ENCODE data around the gene DACT2.

- TF ChIP-seq ZBTB33 (IDR thresholded peaks at IDR 0.05) (no peak), CTCF (IDR thresholded peaks at IDR 0.05; ENCODE audit: low read depth, low read length, missing input control) (no peak), YY1 (IDR thresholded peaks at IDR 0.05) (no peak), RXRA (IDR thresholded peaks at IDR 0.05) (no peak), REST (IDR thresholded peaks at IDR 0.05) (no peak), FOXA1 (IDR thresholded peaks at IDR 0.05) (no peak), MAX (IDR thresholded peaks at IDR 0.05) (no peak), SP1 (IDR thresholded peaks at IDR 0.05) (no peak), RAD21 (IDR thresholded peaks at IDR 0.05) (no peak), EGR1 (IDR thresholded peaks at IDR 0.05; ENCODE audit: low read depth in 2 of 2) (no peak), JUND (IDR thresholded peaks at IDR 0.05) (no peak), ATF3 (IDR thresholded peaks at IDR 0.05) (no peak), TAF1 (conservative IDR thresholded peaks at IDR 0.05) (no peak), FOXA2 (IDR thresholded peaks at IDR 0.05) (no peak)
Observed at GRCh38 chr6:168333491-168333890, 13.9 kb upstream of the DACT2 start.

Data from liver (tissue), 3 donors.